LNCAP (cell line): ENCODE results near the gene RIMOC1.

Source experiments
- CTCF ChIP-seq: fragments of 450-650 bp; IDR thresholded peaks from 2 replicates; pipeline ENCODE4 v1.5.1; 2017; ENCODE audit warnings: mild to moderate bottlenecking

The RIMOC1 gene

GRCh38 chr5:41935544-41935943 lies 31.4 kb downstream of the RIMOC1 start:
- no peak for TF ChIP-seq CTCF

DNA sequence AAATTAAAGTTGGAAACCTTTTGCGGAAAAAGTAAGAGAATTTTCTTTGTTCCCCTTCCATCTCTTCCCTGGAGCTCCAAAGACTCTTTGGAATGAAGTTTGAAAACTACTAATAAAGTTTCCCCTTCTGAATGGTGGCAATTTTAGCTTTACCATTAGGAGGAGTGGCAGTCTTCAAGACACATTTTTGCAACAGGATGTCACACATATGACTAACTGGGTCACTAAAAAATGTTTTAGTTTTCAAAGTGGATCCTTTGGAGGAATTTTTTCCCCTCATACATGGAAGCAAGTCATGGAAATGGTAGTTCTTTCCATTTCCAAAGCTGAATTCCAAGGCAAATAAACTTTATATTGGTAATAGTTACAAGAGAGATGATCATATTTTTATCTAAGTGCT lies 36.5 kb downstream of the RIMOC1 start:
- no peak for TF ChIP-seq CTCF

DNA sequence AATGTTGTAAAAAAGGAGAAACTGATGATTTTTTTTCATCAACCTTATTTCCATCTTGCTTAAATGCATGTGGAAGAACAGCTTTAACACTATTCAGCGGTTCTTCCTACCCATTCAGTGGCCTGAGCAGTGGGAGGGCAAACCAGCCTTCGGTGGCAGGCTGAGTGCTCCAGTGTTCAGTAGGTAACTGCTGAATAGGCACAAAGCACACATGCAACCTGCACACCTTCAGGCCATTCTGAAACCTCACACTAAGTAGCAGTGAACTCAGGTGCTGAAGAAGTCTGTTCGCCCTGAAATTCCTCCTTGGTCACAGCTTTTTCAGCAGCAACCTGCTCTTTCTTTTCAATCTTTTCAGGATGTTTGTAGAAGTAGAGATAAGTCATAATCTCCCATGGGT lies 47.1 kb downstream of the RIMOC1 start:
- no peak for TF ChIP-seq CTCF
